Mesothelial cell of epicardium (in vitro differentiated cells): ENCODE measurements around the gene PEAK1. TPM values are rescaled to one million over a fixed set of nuclear protein-coding genes. Genes with fewer than 3 reads are reported as not detected.
"Not testable (repeated sequence)": the region's sequence is repeated elsewhere in the genome, so short reads cannot be mapped to it uniquely, and the experiment has no call there.

Source experiments
- DNase-seq, 2 experiments: peaks; one replicate each; pipeline ENCODE4 v3.0.0; 2021; ENCODE audit warnings: low spot score in 2 of 2; ENCODE audit not compliant: unreplicated experiment in 2 of 2
- H3K27ac Mint-ChIP-seq: 2 replicates; pipeline ENCODE4 v1.8.0; 2021; ENCODE audit warnings: mixed read lengths
- H3K27me3 Mint-ChIP-seq: 2 replicates; pipeline ENCODE4 v1.8.0; 2021; ENCODE audit warnings: low read depth, mixed read lengths
- H3K36me3 Mint-ChIP-seq: 2 replicates; pipeline ENCODE4 v1.8.0; 2021; ENCODE audit warnings: mixed read lengths
- H3K4me1 Mint-ChIP-seq: 2 replicates; pipeline ENCODE4 v1.8.0; 2021; ENCODE audit warnings: mixed read lengths
- H3K4me3 Mint-ChIP-seq: 2 replicates; pipeline ENCODE4 v1.8.0; 2021; ENCODE audit warnings: mild to moderate bottlenecking, moderate library complexity, mixed read lengths
- H3K9me3 Mint-ChIP-seq: 2 replicates; pipeline ENCODE4 v1.8.0; 2021; ENCODE audit warnings: mixed read lengths
- total RNA-seq: library from RNA; stranded (reverse); gene quantifications from 3 replicates; pipeline ENCODE4 v1.2.1, GENCODE V29; 2021
- TF ChIP-seq, protein P1 (sequence below): fragments of 200-600 bp; sonication (generic); IDR thresholded peaks from one replicate; pipeline ENCODE4 v1.5.0; 2021; ENCODE audit warnings: antibody characterized with exemption; ENCODE audit not compliant: unreplicated experiment

PEAK1 gene
- total RNA-seq, 1 donor from 2014 or later: 92.3 TPM

DNA sequence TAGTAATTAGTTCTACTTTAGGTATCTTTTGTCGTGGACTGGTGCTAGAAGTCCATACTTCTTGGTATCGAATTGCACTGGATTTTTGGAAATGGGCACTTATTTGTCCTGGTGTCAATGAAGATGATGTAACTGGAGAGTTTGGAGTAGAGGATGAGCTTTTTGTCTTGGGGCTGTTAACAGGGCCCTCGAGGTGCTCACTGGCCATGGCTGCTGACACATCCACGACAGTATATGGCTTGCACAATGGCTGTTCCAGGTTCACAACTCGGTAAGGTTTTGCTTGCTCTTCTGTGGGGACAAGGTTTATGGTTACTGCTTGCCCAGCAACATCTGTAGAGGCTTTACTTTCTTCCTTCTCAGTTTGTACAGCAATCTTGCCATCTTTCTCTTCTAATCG lies 239.6 kb downstream of the PEAK1 start:
- peaks cover 18% of the 10 kb centered on the region for H3K4me1 Mint-ChIP-seq
- no peaks in the 10 kb centered on the region for H3K9me3 Mint-ChIP-seq
- TF ChIP-seq, protein P1, sequence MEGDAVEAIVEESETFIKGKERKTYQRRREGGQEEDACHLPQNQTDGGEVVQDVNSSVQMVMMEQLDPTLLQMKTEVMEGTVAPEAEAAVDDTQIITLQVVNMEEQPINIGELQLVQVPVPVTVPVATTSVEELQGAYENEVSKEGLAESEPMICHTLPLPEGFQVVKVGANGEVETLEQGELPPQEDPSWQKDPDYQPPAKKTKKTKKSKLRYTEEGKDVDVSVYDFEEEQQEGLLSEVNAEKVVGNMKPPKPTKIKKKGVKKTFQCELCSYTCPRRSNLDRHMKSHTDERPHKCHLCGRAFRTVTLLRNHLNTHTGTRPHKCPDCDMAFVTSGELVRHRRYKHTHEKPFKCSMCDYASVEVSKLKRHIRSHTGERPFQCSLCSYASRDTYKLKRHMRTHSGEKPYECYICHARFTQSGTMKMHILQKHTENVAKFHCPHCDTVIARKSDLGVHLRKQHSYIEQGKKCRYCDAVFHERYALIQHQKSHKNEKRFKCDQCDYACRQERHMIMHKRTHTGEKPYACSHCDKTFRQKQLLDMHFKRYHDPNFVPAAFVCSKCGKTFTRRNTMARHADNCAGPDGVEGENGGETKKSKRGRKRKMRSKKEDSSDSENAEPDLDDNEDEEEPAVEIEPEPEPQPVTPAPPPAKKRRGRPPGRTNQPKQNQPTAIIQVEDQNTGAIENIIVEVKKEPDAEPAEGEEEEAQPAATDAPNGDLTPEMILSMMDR: no peak
- H3K27me3 Mint-ChIP-seq: no peaks in the 10 kb centered on the region
- no peak overlapping the region for H3K27ac Mint-ChIP-seq
- peaks cover 18% of the 10 kb centered on the region for H3K36me3 Mint-ChIP-seq
- no peak for DNase-seq
- no peak overlapping the region for H3K4me3 Mint-ChIP-seq

DNA sequence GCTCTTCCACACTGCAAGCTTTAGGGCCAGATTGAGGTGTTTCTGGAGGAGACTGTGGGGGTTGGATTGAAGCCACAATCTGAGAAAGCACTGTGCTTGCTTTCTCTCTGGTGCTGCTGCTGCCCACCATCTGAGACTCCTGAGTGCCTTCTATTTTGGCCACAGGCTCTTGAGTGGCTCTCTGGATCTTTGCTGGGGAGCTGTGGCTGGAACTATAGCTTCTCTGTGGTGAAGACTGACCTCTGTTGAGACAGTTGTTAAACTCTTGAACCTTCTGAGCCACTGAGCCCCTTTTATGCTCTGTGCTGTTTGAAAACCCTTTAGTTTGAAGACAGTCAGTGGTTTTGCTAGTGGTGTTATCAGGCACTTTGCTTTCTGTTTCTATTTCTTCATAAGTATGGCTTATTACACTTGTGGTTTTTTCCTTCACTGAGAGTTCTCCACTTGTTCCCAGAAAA lies 240.3 kb downstream of the PEAK1 start:
- H3K4me1 Mint-ChIP-seq: peaks cover 11% of the 10 kb centered on the region
- H3K9me3 Mint-ChIP-seq: no peaks in the 10 kb centered on the region
- no peak overlapping the region for H3K27ac Mint-ChIP-seq
- peaks cover 18% of the 10 kb centered on the region for H3K36me3 Mint-ChIP-seq
- DNase-seq: no peak
- no peak overlapping the region for H3K4me3 Mint-ChIP-seq
- TF ChIP-seq, protein P1: no peak
- H3K27me3 Mint-ChIP-seq: no peaks in the 10 kb centered on the region

DNA sequence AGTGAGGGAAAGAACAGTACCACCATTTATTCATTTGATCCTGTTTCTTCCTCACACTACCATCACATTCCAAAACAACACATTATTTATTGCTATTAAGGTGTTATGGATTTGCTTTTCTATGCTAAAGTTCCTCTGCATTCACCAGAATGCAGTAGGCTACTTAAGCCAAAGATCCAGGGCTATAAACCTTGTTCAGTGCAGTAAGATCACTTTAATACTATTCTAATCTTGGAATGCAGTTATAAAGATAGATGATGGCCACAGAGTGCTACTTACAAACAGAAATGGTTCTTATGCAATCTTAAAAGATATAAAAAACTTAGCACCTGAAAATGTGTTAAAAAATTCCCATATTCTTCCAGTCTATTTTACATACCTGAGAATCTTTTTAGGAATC lies 241.5 kb downstream of the PEAK1 start:
- Mint-ChIP-seq H3K36me3 (peaks cover 18% of the 10 kb centered on the region), H3K27me3 (no peaks in the 10 kb centered on the region), H3K9me3 (no peaks in the 10 kb centered on the region), H3K4me1 (peaks cover 15% of the 10 kb centered on the region), H3K27ac (no peak overlapping the region), H3K4me3 (no peak overlapping the region)
- no peak for DNase-seq
- TF ChIP-seq, protein P1: no peak

DNA sequence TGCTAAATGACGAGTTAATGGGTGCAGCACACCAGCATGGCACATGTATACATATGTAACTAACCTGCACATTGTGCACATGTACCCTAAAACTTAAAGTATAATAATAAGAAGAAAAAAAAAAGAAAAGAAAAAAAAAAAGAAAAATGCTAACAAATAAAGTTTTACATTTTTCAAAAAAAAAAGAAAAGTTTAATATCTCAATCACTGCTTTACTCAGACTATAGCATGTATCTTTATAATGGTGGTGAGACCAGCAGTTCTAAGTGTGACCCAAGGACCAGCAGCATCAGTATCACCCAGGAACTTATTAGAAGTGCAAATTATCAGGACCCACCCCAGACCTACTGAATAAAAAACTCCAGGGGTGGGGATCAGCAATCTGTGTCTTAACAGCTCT lies 243.8 kb downstream of the PEAK1 start:
- not testable (repeated sequence) for H3K27ac Mint-ChIP-seq, H3K9me3 Mint-ChIP-seq, DNase-seq, H3K27me3 Mint-ChIP-seq, H3K4me3 Mint-ChIP-seq
- Mint-ChIP-seq H3K36me3 (peaks cover 17% of the 10 kb centered on the region), H3K4me1 (peaks cover 13% of the 10 kb centered on the region)

DNA sequence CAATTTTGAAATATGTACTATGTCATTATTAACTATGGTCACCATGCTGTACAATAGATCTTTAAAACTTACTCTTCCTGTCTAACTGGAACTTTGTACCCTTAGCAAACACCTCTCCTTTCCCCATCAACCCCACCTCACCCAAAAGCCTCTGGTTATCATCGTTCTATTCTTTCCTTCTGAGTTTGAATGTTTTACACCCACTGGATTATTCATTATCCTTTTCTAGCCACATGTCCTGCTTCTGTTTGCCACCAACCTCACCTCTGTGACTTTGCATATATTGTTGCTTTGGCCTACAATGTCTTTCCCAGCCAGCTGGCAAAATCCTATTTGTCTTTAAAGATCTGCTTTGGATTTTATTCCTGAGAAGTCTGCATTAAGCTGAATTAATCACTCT lies 246.4 kb downstream of the PEAK1 start:
- no peak for DNase-seq
- H3K27ac Mint-ChIP-seq: peak overlapping the region; percentile 25
- peaks cover 15% of the 10 kb centered on the region for H3K4me1 Mint-ChIP-seq
- no peak overlapping the region for H3K4me3 Mint-ChIP-seq
- peaks cover 4% of the 10 kb centered on the region for H3K9me3 Mint-ChIP-seq
- H3K36me3 Mint-ChIP-seq: peaks cover 4% of the 10 kb centered on the region
- no peaks in the 10 kb centered on the region for H3K27me3 Mint-ChIP-seq
- TF ChIP-seq, protein P1: no peak

DNA sequence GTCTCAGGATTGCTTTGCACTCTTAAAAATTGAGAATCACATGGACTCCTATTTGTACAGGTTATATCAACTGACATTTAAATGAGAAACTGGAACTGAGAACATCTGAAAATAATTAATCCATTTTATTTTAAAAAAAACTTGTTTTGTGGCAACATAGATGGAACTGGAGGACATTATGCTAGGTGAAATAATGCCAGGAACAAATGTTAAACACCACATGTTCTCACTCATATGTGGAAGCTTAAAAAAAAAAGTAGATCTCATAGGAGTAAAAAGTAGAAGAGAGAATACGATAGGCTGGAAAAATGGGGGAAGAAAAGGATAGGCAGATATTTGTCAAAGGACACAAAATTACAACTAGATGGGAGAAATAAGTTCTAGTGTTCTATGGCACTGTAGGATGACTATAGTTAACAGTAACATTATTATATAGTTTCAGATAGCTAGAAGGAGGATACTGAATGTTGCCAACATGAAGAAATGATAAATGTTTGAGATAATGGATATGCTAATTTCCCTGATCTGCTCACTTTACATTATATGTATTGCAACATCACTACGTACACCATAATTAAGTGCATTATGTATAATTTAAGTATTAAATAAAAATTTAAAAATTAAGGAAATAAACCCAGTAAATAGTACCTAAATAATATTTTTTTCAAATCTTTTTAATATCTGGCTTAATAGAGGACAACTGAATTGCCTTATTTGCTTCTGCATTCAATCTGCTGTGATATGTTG lies 248.5 kb downstream of the PEAK1 start:
- no peak for DNase-seq
- TF ChIP-seq, protein P1: no peak
- H3K4me3 Mint-ChIP-seq: no peak overlapping the region
- H3K4me1 Mint-ChIP-seq: peaks cover 27% of the 10 kb centered on the region
- H3K36me3 Mint-ChIP-seq: peaks cover 4% of the 10 kb centered on the region
- no peak overlapping the region for H3K27ac Mint-ChIP-seq
- H3K27me3 Mint-ChIP-seq: no peaks in the 10 kb centered on the region
- H3K9me3 Mint-ChIP-seq: peaks cover 4% of the 10 kb centered on the region
